BE2C (cell line): Measurements from ENCODE around the gene CRB1.

Experiments used
- DNase-seq: peaks from one replicate; pipeline ENCODE4 v3.0.0-alpha.2; 2020
- H3K27me3 ChIP-seq: fragments of 250-450 bp; sonication (Bioruptor Pico); 2 replicates; pipeline ENCODE4 v1.5.1; 2020; ENCODE audit warnings: mild to moderate bottlenecking
- H3K36me3 ChIP-seq: fragments of 250-450 bp; sonication (Bioruptor Pico); 2 replicates; pipeline ENCODE4 v1.5.1; 2020; ENCODE audit warnings: mild to moderate bottlenecking
- H3K4me1 ChIP-seq: fragments of 250-450 bp; sonication (Bioruptor Pico); 2 replicates; pipeline ENCODE4 v1.5.1; 2020
- H3K4me3 ChIP-seq: 2 replicates; pipeline ENCODE4 v1.5.1; 2011; ENCODE audit warnings: low read depth, low read length
- H3K9me3 ChIP-seq: fragments of 250-450 bp; sonication (Bioruptor Pico); 2 replicates; pipeline ENCODE4 v1.5.1; 2020
- CTCF ChIP-seq: IDR thresholded peaks from 2 replicates; pipeline ENCODE4 v1.5.1; 2012; ENCODE audit warnings: mild to moderate bottlenecking, low read depth, low read length

The CRB1 gene

GRCh38 chr1:197355248-197355995 lies 87.4 kb downstream of the CRB1 start:
- TF ChIP-seq CTCF: no peak
- Histone ChIP-seq H3K27me3 (no peaks in the 10 kb centered on the region), H3K4me3 (no peak overlapping the region), H3K4me1 (no peaks in the 10 kb centered on the region; the same call in 1 of the 2 replicates), H3K9me3 (no peaks in the 10 kb centered on the region), H3K36me3 (no peaks in the 10 kb centered on the region)
- no peak for DNase-seq

- DNase-seq: peak; percentile 54
- TF ChIP-seq CTCF: peak; percentile 90
Measured at GRCh38 chr1:197356723-197357533, 88.9 kb downstream of the CRB1 start.

GRCh38 chr1:197358959-197359358 lies 90.9 kb downstream of the CRB1 start:
- Histone ChIP-seq H3K9me3 (no peaks in the 10 kb centered on the region), H3K4me3 (no peak overlapping the region), H3K4me1 (no peaks in the 10 kb centered on the region; the same call in 1 of the 2 replicates), H3K36me3 (no peaks in the 10 kb centered on the region), H3K27me3 (no peaks in the 10 kb centered on the region)
- no peak for DNase-seq
- TF ChIP-seq CTCF: no peak

More at GRCh38 chr1:197356723-197357533, 88.9 kb downstream of the CRB1 start:
- H3K9me3 ChIP-seq: no peaks in the 10 kb centered on the region
- no peak overlapping the region for H3K4me3 ChIP-seq
- H3K4me1 ChIP-seq: no peaks in the 10 kb centered on the region; the same call in 1 of the 2 replicates
- no peaks in the 10 kb centered on the region for H3K27me3 ChIP-seq
- H3K36me3 ChIP-seq: no peaks in the 10 kb centered on the region

- Histone ChIP-seq H3K4me3 (no peak overlapping the region), H3K27me3 (no peaks in the 10 kb centered on the region), H3K4me1 (no peaks in the 10 kb centered on the region; the same call in 1 of the 2 replicates), H3K9me3 (no peaks in the 10 kb centered on the region), H3K36me3 (no peaks in the 10 kb centered on the region)
- DNase-seq: no peak
- no peak for TF ChIP-seq CTCF
Measured at GRCh38 chr1:197360068-197360467, 92.0 kb downstream of the CRB1 start.

GRCh38 chr1:197362871-197363270 lies 94.8 kb downstream of the CRB1 start:
- Histone ChIP-seq H3K36me3 (no peaks in the 10 kb centered on the region), H3K27me3 (no peaks in the 10 kb centered on the region), H3K4me3 (no peak overlapping the region), H3K4me1 (no peaks in the 10 kb centered on the region; the same call in 1 of the 2 replicates), H3K9me3 (no peaks in the 10 kb centered on the region)
- TF ChIP-seq CTCF: no peak
- DNase-seq: no peak

- no peak overlapping the region for H3K4me3 ChIP-seq
- no peak for DNase-seq
- no peak for TF ChIP-seq CTCF
- no peaks in the 10 kb centered on the region for H3K27me3 ChIP-seq
- no peaks in the 10 kb centered on the region for H3K36me3 ChIP-seq
- H3K9me3 ChIP-seq: no peaks in the 10 kb centered on the region
- H3K4me1 ChIP-seq: no peaks in the 10 kb centered on the region; the same call in 1 of the 2 replicates
Measured at GRCh38 chr1:197363855-197364254, 95.8 kb downstream of the CRB1 start.
